Psoas muscle (tissue), 8 donors: Measurements from ENCODE around the gene ZC3H12C. TPM values are rescaled to one million over a fixed set of nuclear protein-coding genes. Genes with fewer than 3 reads are reported as not detected.

ENCODE experiments used
- ATAC-seq, 4 donors: fragments of 200-7000 bp; cut with Tn5 transposase; one replicate each; pipeline ENCODE4 v1.9.1; 2020; ENCODE audit warnings: moderate library complexity in 3 of 4, mild to moderate bottlenecking in 2 of 4
- DNase-seq, 2 donors: peaks; one replicate each; pipeline ENCODE4 v3.0.0-alpha.2; 2020
- H3K27ac ChIP-seq: fragments of 200-600 bp; one replicate; pipeline ENCODE4 v1.8.0; 2022
- H3K27me3 ChIP-seq, 3 donors: fragments of 200-600 bp in 1 of 3; one replicate each; pipeline versions ENCODE4 v1.6.1 to v1.8.0; 2013 to 2022; ENCODE audit warnings: low read length in 2 of 3, mild to moderate bottlenecking in 2 of 3, moderate library complexity in 1 of 3; ENCODE audit not compliant: insufficient read depth in 3 of 3
- H3K36me3 ChIP-seq, 2 donors: fragments of 200-600 bp in 1 of 2; one replicate each; pipeline versions ENCODE4 v1.6.1 to v1.8.0; 2013 to 2022; ENCODE audit warnings: low read depth in 1 of 2, mild to moderate bottlenecking in 1 of 2, moderate library complexity in 1 of 2; ENCODE audit not compliant: insufficient read depth in 1 of 2
- H3K4me1 ChIP-seq: fragments of 200-600 bp; one replicate; pipeline ENCODE4 v1.8.0; 2022
- H3K4me3 ChIP-seq: fragments of 200-600 bp; one replicate; pipeline ENCODE4 v1.8.0; 2022; ENCODE audit warnings: mild to moderate bottlenecking
- H3K9me3 ChIP-seq: fragments of 200-600 bp; one replicate; pipeline ENCODE4 v1.8.0; 2022
- WGBS, 3 donors: extraction: QIAGEN DNeasy Blood & Tissue Kit; methylation state at CpG; one replicate each; pipeline versions ENCODE4 v1.1.6 to v1.1.7; 2013; 5-methylcytosine and 5-hydroxymethylcytosine counted together
- intact Hi-C, 2 donors: fragments of 100-400 bp; cut with DNase I; formaldehyde crosslinking; loops; one replicate each; pipeline versions ENCODE4 v1.11.0 to v1.14.2; 2022
- polyA plus RNA-seq, 3 donors: library from polyadenylated mRNA; stranded (reverse); fragments of 200-250 nt; gene quantifications; one replicate each; pipeline ENCODE4 v1.2.3, GENCODE V29; 2013
- total RNA-seq, 4 donors: library from RNA; stranded (reverse); fragmentation: NEBNext Ultra II Directional in 2 of 4; extraction: Animal tissue kit (Norgen Biotek cat#: 25700) in 2 of 4; gene quantifications; one replicate each; pipeline versions ENCODE4 v1.2.1 to v1.2.4, GENCODE V29; 2021 to 2023
- TF ChIP-seq, protein P1 (sequence below): fragments of 200-600 bp; IDR thresholded peaks from one replicate; pipeline ENCODE4 v1.8.0; 2022; ENCODE audit warnings: antibody characterized with exemption
- donor health status: healthy with polysubstance abuse.
- donor health status: DM: no; HTN: no; CAD: no; lungs with moderate emphysema.
- donor health status: Bipolar disorder and iron deficiency.
- donor health status: healthy.
- donor health status: DM: yes; HTN: yes; CAD: no.
- donor health status: DM: no; HTN: no; CAD: no.
- donor health status: DM: no; HTN: no; CAD: no.
- donor health status: DM: yes; HTN: yes; CAD: no.

ZC3H12C gene
- total and polyA plus RNA-seq, 7 donors: 2.3 to 27.4 (median 17.5) TPM

DNA sequence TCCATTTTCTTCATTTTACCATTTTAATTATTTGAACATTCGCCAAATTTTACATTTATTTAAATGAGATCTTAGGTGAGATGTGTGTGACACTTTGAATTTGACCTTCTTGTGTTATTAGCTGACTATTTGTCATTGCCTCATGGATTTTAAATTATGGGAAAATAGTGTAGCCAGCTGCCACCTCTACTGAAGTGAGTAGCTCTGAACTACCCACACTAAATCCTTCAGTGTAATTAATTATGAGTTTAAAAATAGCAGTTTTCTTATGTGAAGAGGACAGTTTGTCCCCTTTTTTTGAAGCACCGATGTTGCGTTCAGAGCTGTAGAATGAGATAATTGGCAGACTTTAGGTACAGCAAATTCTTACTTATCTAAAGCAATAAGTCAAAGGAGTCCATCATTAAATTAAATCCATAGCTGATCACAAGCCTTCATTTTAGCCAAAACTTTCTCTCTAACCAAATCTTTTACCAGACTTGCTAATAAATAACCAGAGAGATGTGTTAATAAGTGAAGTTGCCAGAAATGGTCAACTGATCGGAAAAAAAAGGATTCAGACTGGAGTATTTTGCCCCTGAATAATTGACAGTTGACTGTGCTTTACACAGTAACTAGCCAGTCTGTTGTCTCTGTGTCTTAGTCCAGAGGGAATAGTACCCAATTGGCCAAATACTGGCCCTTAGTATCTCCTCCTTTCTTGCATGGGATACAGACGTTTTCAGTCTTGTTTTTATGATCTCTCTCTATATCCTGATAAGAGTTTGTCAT lies 75.0 kb downstream of the ZC3H12C start:
- no peaks in the 10 kb centered on the region for H3K27me3 ChIP-seq
- H3K9me3 ChIP-seq: no peaks in the 10 kb centered on the region
- DNase-seq (no peak), ATAC-seq (no peak)
- H3K36me3 ChIP-seq: peaks cover 9 to 33% of the 10 kb centered on the region in 2 donors
- H3K4me3 ChIP-seq: no peak overlapping the region
- 72 to 88% (median 80%) methylated on average over 5 of the region's 5 CpGs for WGBS, 3 donors
- no peaks in the 10 kb centered on the region for H3K4me1 ChIP-seq
- TF ChIP-seq, protein P1, sequence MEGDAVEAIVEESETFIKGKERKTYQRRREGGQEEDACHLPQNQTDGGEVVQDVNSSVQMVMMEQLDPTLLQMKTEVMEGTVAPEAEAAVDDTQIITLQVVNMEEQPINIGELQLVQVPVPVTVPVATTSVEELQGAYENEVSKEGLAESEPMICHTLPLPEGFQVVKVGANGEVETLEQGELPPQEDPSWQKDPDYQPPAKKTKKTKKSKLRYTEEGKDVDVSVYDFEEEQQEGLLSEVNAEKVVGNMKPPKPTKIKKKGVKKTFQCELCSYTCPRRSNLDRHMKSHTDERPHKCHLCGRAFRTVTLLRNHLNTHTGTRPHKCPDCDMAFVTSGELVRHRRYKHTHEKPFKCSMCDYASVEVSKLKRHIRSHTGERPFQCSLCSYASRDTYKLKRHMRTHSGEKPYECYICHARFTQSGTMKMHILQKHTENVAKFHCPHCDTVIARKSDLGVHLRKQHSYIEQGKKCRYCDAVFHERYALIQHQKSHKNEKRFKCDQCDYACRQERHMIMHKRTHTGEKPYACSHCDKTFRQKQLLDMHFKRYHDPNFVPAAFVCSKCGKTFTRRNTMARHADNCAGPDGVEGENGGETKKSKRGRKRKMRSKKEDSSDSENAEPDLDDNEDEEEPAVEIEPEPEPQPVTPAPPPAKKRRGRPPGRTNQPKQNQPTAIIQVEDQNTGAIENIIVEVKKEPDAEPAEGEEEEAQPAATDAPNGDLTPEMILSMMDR: no peak
- H3K27ac ChIP-seq: no peak overlapping the region
- intact Hi-C loops: no loop called here

- H3K9me3 ChIP-seq: no peaks in the 10 kb centered on the region
- peaks cover 6% of the 10 kb centered on the region for H3K4me1 ChIP-seq
- no peak for DNase-seq
- intact Hi-C loops: loop anchor here in 1 of 2 donors (10.0 kb wide), 1 partner anchor 225 kb away; no protein-coding TSS in a partner anchor
- peaks cover 4 to 18% of the 10 kb centered on the region in 2 donors for H3K36me3 ChIP-seq
- 70 to 78% (median 77%) methylated on average over 2 of the region's 2 CpGs for WGBS, 3 donors
- H3K4me3 ChIP-seq: no peak overlapping the region
- no peaks in the 10 kb centered on the region for H3K27me3 ChIP-seq
- no peak overlapping the region for H3K27ac ChIP-seq
- ATAC-seq: no peak
- TF ChIP-seq, protein P1: no peak
These were observed 76.5 kb downstream of the ZC3H12C start for GRCh38 chr11:110169738-110170137.

DNA sequence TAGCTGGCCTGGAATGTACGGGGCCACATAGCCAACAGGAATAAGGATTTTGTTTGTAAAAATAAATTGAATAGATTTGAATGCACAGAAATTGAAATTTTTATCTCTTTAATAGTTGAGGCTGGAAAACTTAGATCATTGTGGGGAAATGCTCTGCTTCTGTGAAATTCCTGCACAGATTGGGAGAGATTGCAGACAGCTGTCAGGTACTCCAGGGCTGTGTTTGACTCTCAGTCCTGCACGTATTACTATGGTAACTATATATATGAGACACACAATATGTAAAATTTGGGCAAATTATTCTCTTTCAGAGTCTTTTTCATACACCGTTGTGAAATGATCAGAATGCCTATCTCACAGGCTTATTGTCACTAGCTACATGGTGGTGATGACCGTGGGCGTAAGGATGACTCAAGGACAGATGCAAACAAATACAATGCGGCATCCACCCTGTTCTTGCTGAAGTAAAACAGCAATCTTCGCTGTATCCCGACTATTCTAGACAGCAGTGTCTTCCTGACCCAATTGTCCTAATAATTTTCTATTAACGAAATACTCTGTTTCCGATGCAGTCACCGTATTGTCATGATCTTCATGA lies 79.4 kb downstream of the ZC3H12C start:
- H3K27me3 ChIP-seq: no peaks in the 10 kb centered on the region
- WGBS, 3 donors: 83 to 96% (median 86%) methylated on average over 11 of the region's 11 CpGs
- TF ChIP-seq, protein P1: no peak
- no peak overlapping the region for H3K4me3 ChIP-seq
- no peak overlapping the region for H3K27ac ChIP-seq
- no peaks in the 10 kb centered on the region for H3K9me3 ChIP-seq
- DNase-seq: no peak
- no peaks in the 10 kb centered on the region for H3K36me3 ChIP-seq
- peaks cover 6% of the 10 kb centered on the region for H3K4me1 ChIP-seq
- no peak for ATAC-seq
- intact Hi-C loops: loop anchor here in 1 of 2 donors (10.0 kb wide), 1 partner anchor 228 kb away; no protein-coding TSS in a partner anchor

DNA sequence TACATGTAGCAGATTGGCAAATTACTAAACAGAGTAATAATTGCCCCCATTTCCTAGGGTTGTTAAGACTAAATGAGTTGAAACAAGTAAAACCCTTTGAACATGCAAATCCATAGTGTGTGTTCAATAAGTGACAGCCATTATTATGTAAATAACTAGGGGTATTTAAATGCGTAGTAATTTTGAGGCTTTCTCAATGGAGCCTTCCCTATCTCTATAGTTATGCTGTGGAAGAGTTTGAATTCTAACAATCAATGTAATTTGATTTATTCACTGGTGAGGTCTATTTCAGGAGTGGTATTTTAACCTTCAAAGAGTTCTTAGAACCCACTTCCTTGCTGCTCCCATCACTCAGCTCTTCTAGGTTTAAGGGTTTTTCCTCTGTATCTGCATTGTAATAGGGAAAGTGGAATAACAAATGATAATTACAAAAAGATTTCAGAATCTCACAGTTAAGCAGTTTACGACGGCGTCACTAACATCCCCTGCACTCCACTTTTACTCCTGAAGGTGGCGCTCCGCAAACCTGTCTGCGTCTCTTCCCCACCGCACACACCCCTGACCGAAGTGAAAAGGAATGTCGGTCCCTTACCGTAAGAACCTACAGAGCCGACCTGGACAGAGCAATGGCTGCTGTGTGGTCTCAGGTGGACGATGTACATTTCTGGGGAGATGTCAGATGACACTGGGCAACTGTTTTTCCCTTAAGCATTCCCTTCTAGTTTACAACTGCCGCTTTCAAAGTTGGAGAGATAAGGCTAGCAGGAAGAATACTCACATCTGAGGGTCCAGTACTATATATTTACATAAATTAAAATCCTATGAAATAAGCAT lies 80.8 kb downstream of the ZC3H12C start:
- H3K9me3 ChIP-seq: no peaks in the 10 kb centered on the region
- peak; percentile 57 to 76 for DNase-seq
- no peak overlapping the region for H3K4me3 ChIP-seq
- intact Hi-C loops: loop anchor here in 1 of 2 donors (10.0 kb wide), 1 partner anchor 229 kb away; no protein-coding TSS in a partner anchor
- H3K4me1 ChIP-seq: peaks cover 6% of the 10 kb centered on the region
- H3K27ac ChIP-seq: no peak overlapping the region
- WGBS, 3 donors: 12 to 17% (median 13%) methylated on average over 14 of the region's 14 CpGs
- H3K27me3 ChIP-seq: no peaks in the 10 kb centered on the region
- H3K36me3 ChIP-seq: no peaks in the 10 kb centered on the region
- TF ChIP-seq, protein P1: peak; percentile 63
- ATAC-seq: peak; percentile 71 to 89 (median 80)
